AG09319 (cell line): Measurements from ENCODE around the gene IL17C.
A peak's percentile ranks its signal among the peaks of the same experiment; 100 is the strongest.

Source experiments
- DNase-seq: peaks from one replicate; pipeline ENCODE4 v3.0.0-alpha.2; 2010; ENCODE audit warnings: low read depth; ENCODE audit errors: extremely low read depth
- CTCF ChIP-seq: IDR thresholded peaks from 2 replicates; pipeline ENCODE4 v1.5.1; 2011; ENCODE audit warnings: low read depth, mild to moderate bottlenecking, inconsistent platforms, low read length, moderate library complexity

The IL17C gene

GRCh38 chr16:88656291-88656980 is 18.1 kb downstream of the IL17C start:
- no peak for TF ChIP-seq CTCF
- DNase-seq = no peak

- no peak for DNase-seq
- no peak for TF ChIP-seq CTCF
Observed at GRCh38 chr16:88657371-88657770, 19.0 kb downstream of the IL17C start.

GRCh38 chr16:88658714-88659113 is 20.3 kb downstream of the IL17C start:
- no peak for TF ChIP-seq CTCF
- DNase-seq = no peak

- no peak for DNase-seq
- TF ChIP-seq CTCF = no peak
Observed at GRCh38 chr16:88659160-88659559, 20.8 kb downstream of the IL17C start.

- no peak for TF ChIP-seq CTCF
- DNase-seq = no peak
Observed at GRCh38 chr16:88661468-88661867, 23.1 kb downstream of the IL17C start.

- DNase-seq = no peak
- TF ChIP-seq CTCF = no peak
Observed at GRCh38 chr16:88662222-88662842, 24.0 kb downstream of the IL17C start.

GRCh38 chr16:88662843-88663606 is 24.7 kb downstream of the IL17C start, which contains the start of gene MVD:
Gene MVD, minus strand, starts transcription at chr16:88663091. Its CDS starts 11 bp downstream, at chr16:88663080.
- DNase-seq = peak; percentile 94
- no peak; the same call in 1 of the 2 replicates for TF ChIP-seq CTCF
